ENCODE results near the gene BAHD1.

Gene BAHD1

GRCh38 chr15:40424483-40425115, 16.2 kb upstream of the BAHD1 start:
- no peak for DNase-seq

GRCh38 chr15:40425681-40426080, 15.1 kb upstream of the BAHD1 start:
- no peak for DNase-seq

GRCh38 chr15:40427188-40427587, 13.6 kb upstream of the BAHD1 start:
- no peak for DNase-seq

- no peak for DNase-seq
These were observed 12.6 kb upstream of the BAHD1 start for GRCh38 chr15:40428185-40428584.

GRCh38 chr15:40429068-40429710, 11.6 kb upstream of the BAHD1 start:
- no peak for DNase-seq

- no peak for DNase-seq
These were observed 10.4 kb upstream of the BAHD1 start for GRCh38 chr15:40430271-40430805.

- DNase-seq, result no peak
These were observed 5.6 kb upstream of the BAHD1 start for GRCh38 chr15:40435023-40435709.

- no peak for DNase-seq
These were observed 5.1 kb upstream of the BAHD1 start for GRCh38 chr15:40435710-40436089.

- no peak for DNase-seq
These were observed 4.4 kb upstream of the BAHD1 start for GRCh38 chr15:40436116-40436891.

- no peak for DNase-seq
These were observed 3.6 kb upstream of the BAHD1 start for GRCh38 chr15:40436892-40437751.

- DNase-seq, result no peak
These were observed 2.7 kb upstream of the BAHD1 start for GRCh38 chr15:40437752-40438687.

GRCh38 chr15:40438712-40439111, 2.0 kb upstream of the BAHD1 start:
- DNase-seq, result no peak

- DNase-seq, result no peak
These were observed 1.2 kb upstream of the BAHD1 start for GRCh38 chr15:40439461-40439959.

GRCh38 chr15:40439960-40440742, 602 bp upstream of the BAHD1 start:
- DNase-seq, result no peak

- no peak for DNase-seq
These were observed 1.1 kb downstream of the BAHD1 start for GRCh38 chr15:40441565-40442531.

GRCh38 chr15:40443255-40443654, 2.5 kb downstream of the BAHD1 start:
- no peak for DNase-seq

- no peak for DNase-seq
These were observed 3.1 kb downstream of the BAHD1 start for GRCh38 chr15:40443846-40444245.

- no peak for DNase-seq
These were observed 4.0 kb downstream of the BAHD1 start for GRCh38 chr15:40444736-40445135.

GRCh38 chr15:40445421-40445922, 4.7 kb downstream of the BAHD1 start:
- no peak for DNase-seq

Measured in NCI-H1092 (cell line).